Measurements from ENCODE around the gene OLFML2B. TPM values are rescaled to one million over a fixed set of nuclear protein-coding genes. Genes with fewer than 3 reads are reported as not detected.
A peak's percentile ranks its signal among the peaks of the same experiment; 100 is the strongest.

Gene OLFML2B
- total and polyA plus RNA-seq, 8 donors = 0.31 to 56.0 (median 1.7) TPM; not detected in 1

DNA sequence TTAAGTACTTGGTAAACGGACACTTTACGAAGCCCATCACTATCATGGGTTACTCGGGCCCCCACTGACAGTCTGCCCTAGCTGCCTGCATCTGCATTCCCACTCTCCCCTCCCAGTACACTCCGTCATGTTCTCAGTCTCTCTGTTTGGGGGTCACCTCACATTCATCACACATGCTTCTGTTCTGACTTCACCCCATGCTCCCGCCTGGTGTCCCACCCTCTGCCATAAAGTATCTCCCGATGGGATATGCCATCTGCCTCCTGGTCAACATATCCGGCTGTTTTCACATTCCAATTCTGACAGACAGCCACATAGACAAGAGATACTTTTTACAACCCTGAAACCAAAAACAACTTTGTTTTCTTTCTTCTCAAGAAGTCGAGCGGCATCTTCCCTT is 1.0 kb downstream of the OLFML2B start:
- no peak for TF ChIP-seq EP300 (IDR thresholded peaks at IDR 0.05)
- no peak for TF ChIP-seq POLR2AphosphoS5 (IDR thresholded peaks at IDR 0.05)
- TF ChIP-seq POLR2A (IDR thresholded peaks at IDR 0.05) = no peak
- TF ChIP-seq CTCF (IDR thresholded peaks at IDR 0.05) = no peak
- H3K27me3 ChIP-seq = peaks cover 0 to 51% (median 14%) of the 10 kb centered on the region in 3 donors
- H3K4me3 ChIP-seq = peak overlapping the region in 2 of 4 donors; percentile 64
- no peak overlapping the region for H3K27ac ChIP-seq
- no peak for DNase-seq
- H3K36me3 ChIP-seq = no peaks in the 10 kb centered on the region
- H3K9me3 ChIP-seq = no peaks in the 10 kb centered on the region
- H3K4me1 ChIP-seq = peaks cover 5 to 42% (median 20%) of the 10 kb centered on the region in 4 donors
- 72 to 94% (median 91%) methylated on average over 9 of the region's 9 CpGs for WGBS, 5 donors
- intact Hi-C loops (cut with DNase I; ENCODE audit: low total_unique reads) = no loop called here

- Histone ChIP-seq H3K4me3 (no peak overlapping the region), H3K4me1 (peaks cover 5 to 42% (median 20%) of the 10 kb centered on the region in 4 donors), H3K9me3 (no peaks in the 10 kb centered on the region), H3K27ac (peak overlapping the region in 1 of 5 donors; percentile 28), H3K27me3 (peaks cover 0 to 38% (median 14%) of the 10 kb centered on the region in 3 donors), H3K36me3 (no peaks in the 10 kb centered on the region)
- WGBS, 5 donors = 67 to 90% (median 81%) methylated on average over 4 of the region's 4 CpGs
- TF ChIP-seq EP300 (IDR thresholded peaks at IDR 0.05) (no peak), CTCF (IDR thresholded peaks at IDR 0.05) (no peak), POLR2AphosphoS5 (IDR thresholded peaks at IDR 0.05) (no peak), POLR2A (IDR thresholded peaks at IDR 0.05) (no peak)
- DNase-seq = no peak
- intact Hi-C loops (cut with DNase I; ENCODE audit: low total_unique reads) = no loop called here
Observed at GRCh38 chr1:162021124-162021523, 2.5 kb downstream of the OLFML2B start.

DNA sequence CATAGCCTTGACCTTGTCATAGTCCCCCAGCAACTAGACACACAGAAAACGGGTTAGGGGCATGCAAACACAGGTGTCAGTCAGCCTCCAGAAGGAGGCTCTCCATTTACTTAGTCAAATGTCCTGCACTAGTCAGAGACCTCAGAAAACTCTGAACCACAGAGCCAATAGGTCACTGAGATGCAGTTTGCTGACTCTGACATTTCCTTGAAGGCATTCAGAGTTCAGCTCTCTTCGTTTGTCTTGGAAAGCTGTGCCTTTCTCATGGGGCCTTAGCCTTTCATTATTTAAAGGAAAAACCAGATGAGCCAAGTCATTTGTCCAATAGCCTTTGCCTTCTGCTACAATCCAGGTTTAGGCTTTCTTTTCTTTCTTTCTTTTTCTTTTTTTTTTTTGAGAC is 3.5 kb downstream of the OLFML2B start:
- H3K4me3 ChIP-seq = no peak overlapping the region
- DNase-seq = no peak
- 37 to 51% (median 40%) methylated on average over 2 of the region's 2 CpGs for WGBS, 5 donors
- H3K36me3 ChIP-seq = no peaks in the 10 kb centered on the region
- no peak for TF ChIP-seq POLR2AphosphoS5 (IDR thresholded peaks at IDR 0.05)
- no peak for TF ChIP-seq EP300 (IDR thresholded peaks at IDR 0.05)
- H3K27ac ChIP-seq = no peak overlapping the region
- H3K4me1 ChIP-seq = peaks cover 5 to 42% (median 20%) of the 10 kb centered on the region in 4 donors
- intact Hi-C loops (cut with DNase I; ENCODE audit: low total_unique reads) = no loop called here
- peaks cover 0 to 28% (median 12%) of the 10 kb centered on the region in 3 donors for H3K27me3 ChIP-seq
- no peaks in the 10 kb centered on the region for H3K9me3 ChIP-seq

DNA sequence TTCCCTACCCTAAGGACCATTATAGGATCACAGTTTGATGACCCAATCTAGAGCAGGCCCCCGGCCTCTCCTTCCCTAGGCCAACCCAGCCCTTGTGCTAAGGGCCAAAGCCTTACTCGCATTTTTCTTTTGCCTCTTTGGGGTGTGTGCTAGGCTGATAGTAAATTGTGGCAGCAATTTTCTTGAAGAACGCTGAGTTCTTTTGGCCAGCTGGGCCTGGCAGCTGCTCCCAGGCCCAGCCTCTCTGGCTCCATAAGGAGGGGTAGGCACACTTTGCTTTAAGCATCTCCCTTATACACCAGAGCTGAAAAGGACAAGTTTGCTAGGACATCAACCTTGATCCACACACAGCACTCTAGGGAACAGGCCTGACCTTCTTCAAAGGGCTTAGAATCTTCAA is 4.2 kb downstream of the OLFML2B start:
- no peak for DNase-seq
- intact Hi-C loops (cut with DNase I; ENCODE audit: low total_unique reads) = no loop called here
- H3K27me3 ChIP-seq = peaks cover 0 to 21% (median 9%) of the 10 kb centered on the region in 3 donors
- no peaks in the 10 kb centered on the region for H3K9me3 ChIP-seq
- H3K36me3 ChIP-seq = no peaks in the 10 kb centered on the region
- peaks cover 5 to 40% (median 19%) of the 10 kb centered on the region in 4 donors for H3K4me1 ChIP-seq
- H3K27ac ChIP-seq = no peak overlapping the region
- WGBS, 5 donors = 40 to 67% (median 67%) methylated on average over 3 of the region's 3 CpGs
- no peak overlapping the region for H3K4me3 ChIP-seq
- TF ChIP-seq EP300 (IDR thresholded peaks at IDR 0.05) (no peak), POLR2AphosphoS5 (IDR thresholded peaks at IDR 0.05) (no peak), POLR2A (IDR thresholded peaks at IDR 0.05) (no peak), CTCF (IDR thresholded peaks at IDR 0.05) (no peak)

- no peaks in the 10 kb centered on the region for H3K9me3 ChIP-seq
- no peak overlapping the region for H3K27ac ChIP-seq
- WGBS, 5 donors = 30 to 63% (median 43%) methylated on average over 4 of the region's 4 CpGs
- peak in 1 of 2 donors; percentile 53 for DNase-seq
- TF ChIP-seq CTCF (IDR thresholded peaks at IDR 0.05) (no peak), POLR2A (IDR thresholded peaks at IDR 0.05) (no peak), EP300 (IDR thresholded peaks at IDR 0.05) (no peak), POLR2AphosphoS5 (IDR thresholded peaks at IDR 0.05) (no peak)
- intact Hi-C loops (cut with DNase I; ENCODE audit: low total_unique reads) = no loop called here
- no peak overlapping the region for H3K4me3 ChIP-seq
- no peaks in the 10 kb centered on the region for H3K36me3 ChIP-seq
- peaks cover 5 to 35% (median 15%) of the 10 kb centered on the region in 4 donors for H3K4me1 ChIP-seq
- peaks cover 0 to 16% (median 9%) of the 10 kb centered on the region in 3 donors for H3K27me3 ChIP-seq
Observed at GRCh38 chr1:162019006-162019405, 4.7 kb downstream of the OLFML2B start.
